ENCODE data around the gene DMBX1. TPM values are rescaled to one million over a fixed set of nuclear protein-coding genes. Genes with fewer than 3 reads are reported as not detected.

Gene DMBX1
- total RNA-seq, 1 experiment from 2014 or later: not detected

GRCh38 chr1:46538147-46538546 lies 48.5 kb downstream of the DMBX1 start:
- no TSS peak for BruUV-seq (replicated peaks)
- H3K4me1 Mint-ChIP-seq (ENCODE audit: insufficient read depth, unreplicated experiment): peaks cover 18% of the 10 kb centered on the region
- no peaks in the 10 kb centered on the region for H3K9me3 Mint-ChIP-seq (ENCODE audit: unreplicated experiment)
- no peak for DNase-seq (ENCODE audit: unreplicated experiment)
- no peak overlapping the region for H3K27ac Mint-ChIP-seq (ENCODE audit: low read depth, unreplicated experiment)
- TF ChIP-seq CTCF (IDR thresholded peaks at IDR 0.05; ENCODE audit: unreplicated experiment): no peak
- intact Hi-C loops (cut with micrococcal nuclease): no loop called here
- CTCF ChIA-PET: interaction anchor here (0.9 to 7.7 kb wide), 5 partner anchors 10 to 91 kb away, joined by 3 to 68 read pairs (median 12); no protein-coding TSS in a partner anchor
- H3K4me3 Mint-ChIP-seq (ENCODE audit: unreplicated experiment): no peak overlapping the region
- POLR2A ChIA-PET: interaction anchor here (0.5 kb wide), 1 partner anchor 69 kb away, joined by 4 read pairs; no protein-coding TSS in a partner anchor
- peaks cover 35% of the 10 kb centered on the region for H3K27me3 Mint-ChIP-seq (ENCODE audit: insufficient read depth, unreplicated experiment)
- H3K36me3 Mint-ChIP-seq (ENCODE audit: insufficient read depth, unreplicated experiment): no peaks in the 10 kb centered on the region

Other genes starting within 250 kb of the DMBX1 start
- gene RAD54L, start 242.1 kb upstream of the DMBX1 start, total RNA-seq (2022): 4.5 and 5.0 TPM in 2 replicates
- 92.6 and 105 TPM in 2 replicates for gene LRRC41, start 186.2 kb upstream of the DMBX1 start, total RNA-seq (2022)
- gene UQCRH, start 186.1 kb upstream of the DMBX1 start, total RNA-seq (2022): 299 and 318 TPM in 2 replicates
- 27.4 and 28.4 TPM in 2 replicates for gene NSUN4, start 149.0 kb upstream of the DMBX1 start, total RNA-seq (2022)
- 17.3 and 19.3 TPM in 2 replicates for gene FAAH, start 95.5 kb upstream of the DMBX1 start, total RNA-seq (2022)
- not detected in 2 replicates for gene KNCN, start 61.8 kb downstream of the DMBX1 start, total RNA-seq (2022)
- 25.6 and 33.7 TPM in 2 replicates for gene MKNK1, start 114.4 kb downstream of the DMBX1 start, total RNA-seq (2022)
- 5.8 and 5.9 TPM in 2 replicates for gene MOB3C, start 127.0 kb downstream of the DMBX1 start, total RNA-seq (2022)
- 43.2 and 44.1 TPM in 2 replicates for gene ATPAF1, start 178.5 kb downstream of the DMBX1 start, total RNA-seq (2022)
- gene TEX38, start 182.0 kb downstream of the DMBX1 start, total RNA-seq (2022): not detected in 2 replicates
- 33.9 and 48.1 TPM in 2 replicates for gene EFCAB14, start 229.3 kb downstream of the DMBX1 start, total RNA-seq (2022)

Data from MCF 10A (cell line).